WTC11 (cell line): ENCODE data around the gene KIF21B.

ENCODE experiments used
- ATF2 ChIP-seq: sonication (generic); formaldehyde crosslinking; IDR thresholded peaks from 2 replicates; pipeline ENCODE4 v1.8.1; 2022; ENCODE audit warnings: low read depth, missing genetic modification reagents, borderline replicate concordance
- ESRRA ChIP-seq: sonication (generic); formaldehyde crosslinking; IDR thresholded peaks from 2 replicates; pipeline ENCODE4 v1.8.1; 2022; ENCODE audit warnings: mild to moderate bottlenecking, missing genetic modification reagents, borderline replicate concordance
- FOXK1 ChIP-seq: sonication (generic); formaldehyde crosslinking; IDR thresholded peaks from 2 replicates; pipeline ENCODE4 v1.8.0; 2022; ENCODE audit warnings: mild to moderate bottlenecking, moderate library complexity, missing genetic modification reagents
- FOXP1 ChIP-seq: sonication (generic); formaldehyde crosslinking; IDR thresholded peaks from 2 replicates; pipeline ENCODE4 v1.8.0; 2022; ENCODE audit warnings: missing genetic modification reagents, mild to moderate bottlenecking, moderate library complexity, borderline replicate concordance
- NR1H2 ChIP-seq: sonication (generic); formaldehyde crosslinking; IDR thresholded peaks from 2 replicates; pipeline ENCODE4 v1.9.0; 2021; ENCODE audit warnings: mild to moderate bottlenecking, moderate library complexity, missing genetic modification reagents
- SP1 ChIP-seq: sonication (generic); formaldehyde crosslinking; conservative IDR thresholded peaks from 2 replicates; pipeline ENCODE4 v1.8.1; 2022; ENCODE audit warnings: missing genetic modification reagents
- ZNF232 ChIP-seq: sonication (generic); formaldehyde crosslinking; IDR thresholded peaks from 2 replicates; pipeline ENCODE4 v1.8.0; 2022; ENCODE audit warnings: mild to moderate bottlenecking, missing genetic modification reagents
- ZNF425 ChIP-seq: fragments of 250-450 bp; sonication (Bioruptor Pico); conservative IDR thresholded peaks from 2 replicates; pipeline ENCODE4 v1.9.0; 2021; ENCODE audit warnings: mild to moderate bottlenecking
- TF ChIP-seq, protein P1 (sequence below): sonication (generic); formaldehyde crosslinking; IDR thresholded peaks from 2 replicates; pipeline ENCODE4 v1.8.0; 2022; ENCODE audit warnings: mild to moderate bottlenecking, missing genetic modification reagents
- TF ChIP-seq, protein P2 (sequence below): fragments of 200-600 bp; IDR thresholded peaks from 2 replicates; pipeline ENCODE4 v1.8.0; 2022; ENCODE audit warnings: antibody characterized with exemption
- TF ChIP-seq, protein P3 (sequence below): sonication (generic); formaldehyde crosslinking; IDR thresholded peaks from 2 replicates; pipeline ENCODE4 v1.8.1; 2023; ENCODE audit warnings: mild to moderate bottlenecking, missing genetic modification reagents, moderate library complexity

- TF ChIP-seq, protein P1, sequence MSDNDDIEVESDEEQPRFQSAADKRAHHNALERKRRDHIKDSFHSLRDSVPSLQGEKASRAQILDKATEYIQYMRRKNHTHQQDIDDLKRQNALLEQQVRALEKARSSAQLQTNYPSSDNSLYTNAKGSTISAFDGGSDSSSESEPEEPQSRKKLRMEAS (CRISPR knock-in tag): no peak
- TF ChIP-seq ZNF232 (CRISPR knock-in tag): no peak
- no peak for TF ChIP-seq ZNF425
- TF ChIP-seq ESRRA (CRISPR knock-in tag): no peak
- TF ChIP-seq, protein P2, sequence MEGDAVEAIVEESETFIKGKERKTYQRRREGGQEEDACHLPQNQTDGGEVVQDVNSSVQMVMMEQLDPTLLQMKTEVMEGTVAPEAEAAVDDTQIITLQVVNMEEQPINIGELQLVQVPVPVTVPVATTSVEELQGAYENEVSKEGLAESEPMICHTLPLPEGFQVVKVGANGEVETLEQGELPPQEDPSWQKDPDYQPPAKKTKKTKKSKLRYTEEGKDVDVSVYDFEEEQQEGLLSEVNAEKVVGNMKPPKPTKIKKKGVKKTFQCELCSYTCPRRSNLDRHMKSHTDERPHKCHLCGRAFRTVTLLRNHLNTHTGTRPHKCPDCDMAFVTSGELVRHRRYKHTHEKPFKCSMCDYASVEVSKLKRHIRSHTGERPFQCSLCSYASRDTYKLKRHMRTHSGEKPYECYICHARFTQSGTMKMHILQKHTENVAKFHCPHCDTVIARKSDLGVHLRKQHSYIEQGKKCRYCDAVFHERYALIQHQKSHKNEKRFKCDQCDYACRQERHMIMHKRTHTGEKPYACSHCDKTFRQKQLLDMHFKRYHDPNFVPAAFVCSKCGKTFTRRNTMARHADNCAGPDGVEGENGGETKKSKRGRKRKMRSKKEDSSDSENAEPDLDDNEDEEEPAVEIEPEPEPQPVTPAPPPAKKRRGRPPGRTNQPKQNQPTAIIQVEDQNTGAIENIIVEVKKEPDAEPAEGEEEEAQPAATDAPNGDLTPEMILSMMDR: peak; percentile 42; the same call in 1 of the 2 replicates
- TF ChIP-seq, protein P3, sequence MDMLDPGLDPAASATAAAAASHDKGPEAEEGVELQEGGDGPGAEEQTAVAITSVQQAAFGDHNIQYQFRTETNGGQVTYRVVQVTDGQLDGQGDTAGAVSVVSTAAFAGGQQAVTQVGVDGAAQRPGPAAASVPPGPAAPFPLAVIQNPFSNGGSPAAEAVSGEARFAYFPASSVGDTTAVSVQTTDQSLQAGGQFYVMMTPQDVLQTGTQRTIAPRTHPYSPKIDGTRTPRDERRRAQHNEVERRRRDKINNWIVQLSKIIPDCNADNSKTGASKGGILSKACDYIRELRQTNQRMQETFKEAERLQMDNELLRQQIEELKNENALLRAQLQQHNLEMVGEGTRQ (CRISPR knock-in tag): no peak
- TF ChIP-seq SP1 (CRISPR knock-in tag): 0 out of 2 replicates have a peak, but pooled peaks have one; percentile 35
- TF ChIP-seq NR1H2 (CRISPR knock-in tag): no peak
- TF ChIP-seq FOXP1 (CRISPR knock-in tag): no peak
- no peak for TF ChIP-seq FOXK1 (CRISPR knock-in tag)
- no peak for TF ChIP-seq ATF2 (CRISPR knock-in tag)
Measured at GRCh38 chr1:201020721-201021629, 2.5 kb downstream of the KIF21B start.
